Measurements from ENCODE around the gene GSK3B. TPM values are rescaled to one million over a fixed set of nuclear protein-coding genes. Genes with fewer than 3 reads are reported as not detected.
"Not testable (repeated sequence)": the region's sequence is repeated elsewhere in the genome, so short reads cannot be mapped to it uniquely, and the experiment has no call there.

The GSK3B gene
- total RNA-seq, 2 donors from 2014 or later = 36.7 to 47.9 TPM

DNA sequence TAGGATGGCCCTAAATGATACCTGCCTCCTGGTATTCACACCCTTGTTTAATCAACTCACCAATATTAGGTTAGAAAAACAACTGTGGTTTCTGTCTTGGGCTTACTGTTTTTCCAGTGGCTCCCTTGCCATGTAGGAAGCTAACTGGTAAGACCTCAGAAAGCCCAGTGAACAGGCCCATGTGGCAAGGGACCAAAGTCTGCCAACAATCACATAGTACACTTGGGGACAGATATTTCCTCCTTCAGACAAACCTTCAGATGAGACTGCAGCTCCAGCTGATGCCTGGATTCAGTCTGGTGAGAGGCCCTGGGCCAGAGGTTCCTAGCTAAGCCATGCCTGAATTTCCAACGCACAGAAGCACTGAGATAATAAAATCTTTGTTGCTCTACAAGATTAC, 96.1 kb downstream of the GSK3B start:
- WGBS = 97% methylated on average over 1 of the region's 1 CpG
- Histone ChIP-seq H3K27ac (no peak overlapping the region), H3K4me3 (no peak overlapping the region), H3K36me3 (no peaks in the 10 kb centered on the region), H3K9me3 (no peaks in the 10 kb centered on the region), H3K4me1 (replicated peaks) (peaks cover 3% of the 10 kb centered on the region), H3K27me3 (replicated peaks; ENCODE audit: insufficient read depth) (no peaks in the 10 kb centered on the region)
- TF ChIP-seq, protein P1, sequence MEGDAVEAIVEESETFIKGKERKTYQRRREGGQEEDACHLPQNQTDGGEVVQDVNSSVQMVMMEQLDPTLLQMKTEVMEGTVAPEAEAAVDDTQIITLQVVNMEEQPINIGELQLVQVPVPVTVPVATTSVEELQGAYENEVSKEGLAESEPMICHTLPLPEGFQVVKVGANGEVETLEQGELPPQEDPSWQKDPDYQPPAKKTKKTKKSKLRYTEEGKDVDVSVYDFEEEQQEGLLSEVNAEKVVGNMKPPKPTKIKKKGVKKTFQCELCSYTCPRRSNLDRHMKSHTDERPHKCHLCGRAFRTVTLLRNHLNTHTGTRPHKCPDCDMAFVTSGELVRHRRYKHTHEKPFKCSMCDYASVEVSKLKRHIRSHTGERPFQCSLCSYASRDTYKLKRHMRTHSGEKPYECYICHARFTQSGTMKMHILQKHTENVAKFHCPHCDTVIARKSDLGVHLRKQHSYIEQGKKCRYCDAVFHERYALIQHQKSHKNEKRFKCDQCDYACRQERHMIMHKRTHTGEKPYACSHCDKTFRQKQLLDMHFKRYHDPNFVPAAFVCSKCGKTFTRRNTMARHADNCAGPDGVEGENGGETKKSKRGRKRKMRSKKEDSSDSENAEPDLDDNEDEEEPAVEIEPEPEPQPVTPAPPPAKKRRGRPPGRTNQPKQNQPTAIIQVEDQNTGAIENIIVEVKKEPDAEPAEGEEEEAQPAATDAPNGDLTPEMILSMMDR (IDR thresholded peaks at IDR 0.05) = no peak
- TF ChIP-seq POLR2A (IDR thresholded peaks at IDR 0.05) (no peak), POLR2AphosphoS5 (IDR thresholded peaks at IDR 0.05) (no peak)
- DNase-seq (ENCODE audit: low spot score) = no peak
- intact Hi-C loops (cut with DNase I) = no loop called here

DNA sequence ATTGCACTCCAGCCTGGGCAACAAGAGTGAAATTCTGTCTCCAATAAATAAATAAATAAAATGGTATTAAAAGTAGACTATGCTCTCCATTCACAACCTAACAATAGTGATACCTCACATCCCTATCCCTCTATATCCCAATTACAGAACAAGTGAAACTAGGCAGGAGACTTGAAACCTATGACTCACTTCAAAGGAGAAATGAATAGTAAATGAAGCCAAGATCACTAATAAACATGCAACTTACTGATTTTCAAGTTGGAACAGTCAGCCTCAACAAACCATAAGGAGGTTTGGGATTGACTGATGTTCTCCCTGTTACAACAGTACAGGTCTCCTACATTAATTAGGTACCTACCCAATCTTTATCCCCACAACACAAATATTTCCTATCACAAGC, 103.4 kb downstream of the GSK3B start:
- Histone ChIP-seq H3K4me1 (replicated peaks) (peaks cover 3% of the 10 kb centered on the region), H3K27ac (no peak overlapping the region), H3K4me3 (no peak overlapping the region), H3K9me3 (no peaks in the 10 kb centered on the region), H3K36me3 (no peaks in the 10 kb centered on the region), H3K27me3 (replicated peaks; ENCODE audit: insufficient read depth) (no peaks in the 10 kb centered on the region)
- TF ChIP-seq POLR2AphosphoS5 (IDR thresholded peaks at IDR 0.05) = no peak
- TF ChIP-seq POLR2A (IDR thresholded peaks at IDR 0.05) = no peak
- TF ChIP-seq, protein P1 (IDR thresholded peaks at IDR 0.05) = no peak
- intact Hi-C loops (cut with DNase I) = no loop called here
- no peak for DNase-seq (ENCODE audit: low spot score)

DNA sequence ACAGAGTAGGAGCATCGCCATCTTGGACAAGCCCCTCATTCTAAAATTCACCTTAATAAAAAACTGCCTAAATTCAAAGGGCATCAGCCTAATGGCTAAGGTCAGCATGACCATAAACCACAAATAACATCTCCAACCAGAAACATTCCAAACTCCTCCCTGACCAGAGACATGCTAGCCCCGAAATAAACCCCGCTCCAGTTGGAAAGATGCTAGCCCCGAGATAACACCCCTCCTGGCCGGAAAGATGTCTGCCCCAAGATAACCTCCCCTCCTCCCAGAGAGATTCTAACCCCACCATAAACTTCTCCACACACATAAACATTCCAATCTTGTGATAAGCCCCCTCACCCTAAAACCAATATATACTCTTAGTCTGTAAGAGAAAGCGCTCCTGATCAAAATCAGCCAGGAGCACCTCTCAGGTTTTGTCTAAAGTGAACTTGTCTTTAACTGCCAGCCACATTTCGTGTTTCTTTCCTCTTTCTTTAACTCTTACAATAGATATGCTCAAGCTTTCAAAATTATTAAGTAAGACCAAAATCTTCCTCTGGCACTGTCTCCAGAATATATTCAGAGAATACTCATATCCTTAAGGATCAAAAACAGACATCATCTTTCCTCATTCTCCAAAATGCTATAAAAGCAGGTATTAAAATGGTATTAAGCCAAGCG, 104.1 kb downstream of the GSK3B start:
- Histone ChIP-seq H3K4me1 (replicated peaks) (peaks cover 3% of the 10 kb centered on the region), H3K27ac (no peak overlapping the region), H3K27me3 (replicated peaks; ENCODE audit: insufficient read depth) (no peaks in the 10 kb centered on the region), H3K9me3 (no peaks in the 10 kb centered on the region), H3K4me3 (no peak overlapping the region), H3K36me3 (no peaks in the 10 kb centered on the region)
- 94% methylated on average over 8 of the region's 8 CpGs for WGBS
- TF ChIP-seq POLR2AphosphoS5 (IDR thresholded peaks at IDR 0.05) (no peak), POLR2A (IDR thresholded peaks at IDR 0.05) (no peak)
- TF ChIP-seq, protein P1 (IDR thresholded peaks at IDR 0.05) = no peak
- intact Hi-C loops (cut with DNase I) = no loop called here
- no peak for DNase-seq (ENCODE audit: low spot score)

DNA sequence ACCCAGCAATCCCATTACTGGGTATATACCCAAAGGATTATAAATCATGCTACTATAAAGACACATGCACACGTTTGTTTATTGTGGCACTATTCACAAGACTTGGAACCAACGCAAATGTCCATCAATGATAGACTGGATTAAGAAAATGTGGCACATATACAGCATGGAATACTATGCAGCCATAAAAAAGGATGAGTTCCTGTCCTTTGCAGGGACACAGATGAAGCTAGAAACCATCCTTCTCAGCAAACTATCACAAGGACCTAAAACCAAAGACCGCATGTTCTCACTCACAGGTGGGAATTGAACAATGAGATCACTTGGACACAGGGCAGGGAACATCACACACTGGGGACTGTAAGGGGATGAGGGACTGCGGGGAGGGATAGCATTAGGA, 107.4 kb downstream of the GSK3B start:
- H3K4me3 ChIP-seq; H3K4me1 ChIP-seq (replicated peaks); H3K27ac ChIP-seq; intact Hi-C loops (cut with DNase I); H3K9me3 ChIP-seq; H3K36me3 ChIP-seq; DNase-seq (ENCODE audit: low spot score); H3K27me3 ChIP-seq (replicated peaks; ENCODE audit: insufficient read depth): not testable (repeated sequence)
- WGBS = 96% methylated on average over 4 of the region's 4 CpGs

DNA sequence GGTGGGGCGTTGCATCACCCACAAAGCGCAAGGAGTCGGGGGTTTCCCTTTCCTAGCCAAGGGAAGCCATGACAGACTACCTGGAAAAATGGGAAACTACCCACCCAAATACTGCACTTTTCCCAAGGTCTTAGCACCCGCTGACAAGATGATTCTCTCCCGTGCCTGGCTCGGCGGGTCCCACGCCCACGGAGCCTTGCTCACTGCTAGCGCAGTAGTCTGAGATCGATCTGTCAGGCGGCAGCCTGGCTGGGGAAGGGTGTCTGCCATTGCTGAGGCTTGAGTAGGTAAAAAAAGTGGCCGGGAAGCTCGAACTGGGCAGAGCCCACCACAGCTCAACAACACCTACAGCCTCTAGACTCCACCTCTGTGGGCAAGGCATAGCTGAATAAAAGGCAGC, 112.9 kb downstream of the GSK3B start:
- H3K27ac ChIP-seq = peak overlapping the region in 1 of 2 donors; percentile 26
- TF ChIP-seq, protein P1 (IDR thresholded peaks at IDR 0.05) = no peak
- TF ChIP-seq POLR2AphosphoS5 (IDR thresholded peaks at IDR 0.05) (no peak), POLR2A (IDR thresholded peaks at IDR 0.05) (no peak)
- intact Hi-C loops (cut with DNase I) = no loop called here
- no peaks in the 10 kb centered on the region for H3K9me3 ChIP-seq
- WGBS = 96% methylated on average over 14 of the region's 14 CpGs
- H3K27me3 ChIP-seq (replicated peaks; ENCODE audit: insufficient read depth) = no peaks in the 10 kb centered on the region
- H3K4me3 ChIP-seq = no peak overlapping the region
- DNase-seq (ENCODE audit: low spot score) = no peak
- H3K36me3 ChIP-seq = no peaks in the 10 kb centered on the region
- H3K4me1 ChIP-seq (replicated peaks) = peaks cover 3% of the 10 kb centered on the region

All from prostate gland (tissue), 2 donors.